Cardiac fibroblast (primary cell): Measurements from ENCODE around the gene NAGS.
"Not testable (repeated sequence)": the region's sequence is repeated elsewhere in the genome, so short reads cannot be mapped to it uniquely, and the experiment has no call there.

ENCODE experiments used
- DNase-seq, 2 donors: peaks; one replicate each; pipeline versions ENCODE4 v3.0.0 to v3.0.0-alpha.2; 2010; ENCODE audit warnings: low read depth in 2 of 2
- H3K4me3 ChIP-seq, 2 donors: replicated peaks in 1 of 2; 1 replicate in 1 of 2; 2 replicates in 1 of 2; pipeline ENCODE4 v1.5.1; 2011; ENCODE audit warnings: low read depth in 2 of 2, low read length in 2 of 2, mild to moderate bottlenecking in 2 of 2, moderate library complexity in 1 of 2
- TF ChIP-seq, protein P1 (sequence below): IDR thresholded peaks from one replicate; pipeline ENCODE4 v1.5.1; 2011; ENCODE audit warnings: low read depth, mild to moderate bottlenecking, low read length, inconsistent platforms

Gene NAGS

GRCh38 chr17:43995150-43995471 lies 9.3 kb upstream of the NAGS start:
- no peak for DNase-seq
- TF ChIP-seq, protein P1, sequence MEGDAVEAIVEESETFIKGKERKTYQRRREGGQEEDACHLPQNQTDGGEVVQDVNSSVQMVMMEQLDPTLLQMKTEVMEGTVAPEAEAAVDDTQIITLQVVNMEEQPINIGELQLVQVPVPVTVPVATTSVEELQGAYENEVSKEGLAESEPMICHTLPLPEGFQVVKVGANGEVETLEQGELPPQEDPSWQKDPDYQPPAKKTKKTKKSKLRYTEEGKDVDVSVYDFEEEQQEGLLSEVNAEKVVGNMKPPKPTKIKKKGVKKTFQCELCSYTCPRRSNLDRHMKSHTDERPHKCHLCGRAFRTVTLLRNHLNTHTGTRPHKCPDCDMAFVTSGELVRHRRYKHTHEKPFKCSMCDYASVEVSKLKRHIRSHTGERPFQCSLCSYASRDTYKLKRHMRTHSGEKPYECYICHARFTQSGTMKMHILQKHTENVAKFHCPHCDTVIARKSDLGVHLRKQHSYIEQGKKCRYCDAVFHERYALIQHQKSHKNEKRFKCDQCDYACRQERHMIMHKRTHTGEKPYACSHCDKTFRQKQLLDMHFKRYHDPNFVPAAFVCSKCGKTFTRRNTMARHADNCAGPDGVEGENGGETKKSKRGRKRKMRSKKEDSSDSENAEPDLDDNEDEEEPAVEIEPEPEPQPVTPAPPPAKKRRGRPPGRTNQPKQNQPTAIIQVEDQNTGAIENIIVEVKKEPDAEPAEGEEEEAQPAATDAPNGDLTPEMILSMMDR: no peak
- peak overlapping the region in 1 of 2 donors; percentile 44 for H3K4me3 ChIP-seq

- DNase-seq, H3K4me3 ChIP-seq: not testable (repeated sequence)
Observed at GRCh38 chr17:43997180-43997579, 7.2 kb upstream of the NAGS start.

DNA sequence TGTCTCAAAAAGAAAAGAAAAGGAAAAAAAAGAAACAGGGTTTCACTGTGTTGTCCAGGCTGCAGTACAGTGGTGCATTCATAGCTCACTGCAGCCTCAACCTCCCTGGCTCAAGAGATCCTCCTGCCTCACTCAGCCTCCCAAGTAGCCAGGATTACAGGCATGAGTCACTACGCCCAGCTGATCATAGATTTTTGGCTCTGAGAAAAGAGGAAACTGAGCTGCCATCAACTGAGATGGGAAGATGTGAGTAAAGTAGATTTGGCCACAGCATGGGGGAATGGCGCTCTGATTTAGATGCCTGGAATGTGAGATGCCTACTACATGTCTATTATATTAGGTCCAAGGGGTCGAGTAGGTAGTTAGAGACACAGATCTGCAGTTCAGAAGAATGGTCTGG lies 5.9 kb upstream of the NAGS start:
- TF ChIP-seq, protein P1: no peak
- no peak overlapping the region for H3K4me3 ChIP-seq
- peak; percentile 52 to 76 for DNase-seq

DNA sequence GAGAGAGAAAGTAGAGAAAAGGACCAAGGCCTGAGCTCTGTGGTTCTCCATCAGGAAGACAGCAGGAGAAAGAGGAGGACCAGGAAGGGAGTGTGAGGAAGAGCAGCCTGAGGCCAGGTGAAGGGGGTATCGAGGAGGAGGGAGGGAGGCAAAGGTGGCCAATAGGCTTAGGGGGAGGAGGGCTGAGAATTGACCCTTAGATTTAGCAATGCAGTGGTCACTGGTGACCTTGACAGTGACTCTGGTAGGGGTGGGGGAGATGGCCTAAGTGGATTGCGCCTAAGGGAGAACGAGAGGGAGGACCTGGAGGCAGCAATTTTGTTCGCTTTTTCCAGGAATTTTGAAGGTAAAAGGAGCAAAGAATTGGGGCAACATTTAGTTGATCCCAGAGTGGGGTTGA lies 5.4 kb upstream of the NAGS start:
- TF ChIP-seq, protein P1: no peak
- no peak overlapping the region for H3K4me3 ChIP-seq
- no peak for DNase-seq

DNA sequence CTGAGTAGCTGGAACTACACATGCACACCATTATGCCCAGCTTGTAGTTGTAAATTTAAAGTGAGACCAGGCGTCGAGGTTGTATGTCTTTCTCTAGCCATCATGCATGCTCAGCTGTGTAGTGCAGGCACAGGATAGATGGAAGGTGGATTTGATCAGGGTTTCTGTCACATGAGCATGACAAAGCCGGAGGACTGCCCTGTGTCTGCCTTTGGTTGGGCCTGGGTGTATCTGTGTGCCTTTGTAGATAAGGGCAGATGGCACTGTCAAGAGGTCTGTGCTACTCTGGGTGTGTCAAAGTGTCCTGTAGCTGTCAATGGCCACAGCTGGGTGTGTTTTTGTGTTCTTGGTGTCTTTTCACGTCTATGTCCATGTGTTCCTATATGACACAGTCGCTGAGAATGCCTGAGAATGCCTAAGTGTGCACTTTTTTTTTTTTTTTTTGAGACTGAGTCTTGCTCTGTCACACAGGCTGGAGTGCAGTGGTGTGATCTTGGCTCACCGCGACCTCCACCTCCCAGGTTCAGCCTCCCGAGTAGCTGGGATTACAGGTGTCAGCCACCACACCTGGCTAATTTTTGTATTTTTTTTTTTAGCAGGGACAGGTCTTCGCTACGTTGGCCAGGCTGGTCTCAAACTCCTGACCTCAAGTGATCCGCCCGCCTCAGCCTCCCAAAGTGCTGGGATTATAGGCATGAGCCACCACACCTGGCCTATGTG lies 4.1 kb upstream of the NAGS start:
- TF ChIP-seq, protein P1: no peak

GRCh38 chr17:44000871-44001460 lies 3.5 kb upstream of the NAGS start:
- no peak for DNase-seq
- TF ChIP-seq, protein P1: no peak
- no peak overlapping the region for H3K4me3 ChIP-seq

More for the DNA sequence above, 4.1 kb upstream of the NAGS start:
- H3K4me3 ChIP-seq: no peak overlapping the region
- no peak for DNase-seq

DNA sequence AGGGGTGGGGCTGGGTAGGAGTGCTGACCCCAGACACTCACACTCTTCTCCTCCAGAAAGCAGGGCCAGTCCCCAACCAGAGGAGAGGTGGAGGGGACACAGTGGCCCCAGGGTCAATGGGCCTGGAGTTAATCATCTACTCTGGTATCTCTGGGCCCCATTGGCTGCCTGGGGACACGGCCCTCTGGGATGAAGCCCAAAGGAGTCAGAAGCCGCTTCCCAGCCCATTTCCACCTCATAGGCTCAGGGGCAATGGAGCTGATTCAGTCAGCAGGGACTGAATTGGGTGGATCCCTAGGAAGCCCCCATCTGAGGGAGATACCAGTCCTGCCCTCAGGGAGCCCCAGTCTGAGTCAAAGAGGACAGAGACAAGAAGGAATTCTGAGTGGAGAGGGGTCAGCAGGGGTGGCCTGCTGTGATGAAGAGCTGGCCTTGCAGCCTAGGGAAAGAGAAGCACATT lies 2.9 kb upstream of the NAGS start:
- TF ChIP-seq, protein P1: no peak
- DNase-seq: no peak
- H3K4me3 ChIP-seq: no peak overlapping the region
